Stimulated activated CD8-positive, alpha-beta memory T cell treated with anti-CD3 and anti-CD28 coated beads, Interleukin-12 subunit alpha, Interleukin-12 subunit beta, amount 100 ng/mL, for 24 hours (primary cell): ENCODE data around the gene CAPNS2.
"Not testable (repeated sequence)": the region's sequence is repeated elsewhere in the genome, so short reads cannot be mapped to it uniquely, and the experiment has no call there.

Experiments used
- DNase-seq: peaks from one replicate; pipeline ENCODE4 v3.0.0-alpha.2; 2020; ENCODE audit errors: extremely low read depth

CAPNS2 gene

GRCh38 chr16:55568207-55568606, 1.7 kb downstream of the CAPNS2 start:
- no peak for DNase-seq

- no peak for DNase-seq
Observed at GRCh38 chr16:55569025-55569424, 2.5 kb downstream of the CAPNS2 start.

GRCh38 chr16:55570159-55570558, 3.7 kb downstream of the CAPNS2 start:
- DNase-seq, result no peak

GRCh38 chr16:55571191-55571897, 4.9 kb downstream of the CAPNS2 start:
- DNase-seq, result no peak

GRCh38 chr16:55572439-55572838, 6.0 kb downstream of the CAPNS2 start:
- no peak for DNase-seq

GRCh38 chr16:55574811-55575210, 8.3 kb downstream of the CAPNS2 start:
- DNase-seq, result no peak

- no peak for DNase-seq
Observed at GRCh38 chr16:55575496-55575895, 9.0 kb downstream of the CAPNS2 start.

DNA sequence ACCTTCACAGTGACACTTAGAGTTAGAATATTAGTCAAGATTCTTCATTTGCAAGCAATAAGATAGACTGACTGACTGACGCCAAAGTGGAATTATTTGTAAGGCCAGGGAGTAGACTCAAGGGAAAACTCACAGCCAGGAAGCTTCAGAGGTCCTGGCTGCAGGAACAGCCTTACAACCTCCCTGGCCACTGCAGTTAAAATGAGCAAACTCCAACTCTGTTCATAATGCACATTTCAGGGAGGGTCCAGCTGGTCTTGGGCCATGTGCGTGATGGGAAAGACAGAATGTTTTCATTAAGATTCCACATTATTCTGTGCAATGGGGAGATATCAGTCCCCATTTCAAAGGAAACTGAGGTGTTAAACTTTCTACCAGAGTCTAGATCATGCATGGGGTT, 9.9 kb downstream of the CAPNS2 start:
- no peak for DNase-seq

GRCh38 chr16:55577887-55578286, 11.4 kb downstream of the CAPNS2 start:
- DNase-seq, result no peak

GRCh38 chr16:55585631-55586030, 19.1 kb downstream of the CAPNS2 start:
- DNase-seq, result no peak

GRCh38 chr16:55588799-55589198, 22.3 kb downstream of the CAPNS2 start:
- DNase-seq, result no peak

- no peak for DNase-seq
Observed at GRCh38 chr16:55592306-55592705, 25.8 kb downstream of the CAPNS2 start.

DNA sequence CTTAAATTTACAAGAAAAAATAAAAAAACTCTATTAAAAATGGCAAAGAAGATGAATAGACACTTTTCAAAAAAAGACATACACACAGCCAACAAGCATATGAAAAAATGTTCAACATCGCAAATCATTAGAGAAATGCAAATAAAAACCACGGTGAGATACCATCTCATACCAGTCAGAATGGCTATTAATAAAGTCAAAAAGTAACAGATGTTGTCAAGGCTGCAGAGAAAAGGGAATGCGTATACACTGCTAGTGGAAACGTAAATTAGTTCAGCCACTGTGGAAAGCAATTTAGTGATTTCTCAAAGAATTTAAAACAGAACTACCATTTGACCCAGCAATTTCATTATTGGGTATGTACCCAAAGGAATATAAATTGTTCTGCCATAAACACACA, 31.4 kb downstream of the CAPNS2 start:
- no peak for DNase-seq

DNA sequence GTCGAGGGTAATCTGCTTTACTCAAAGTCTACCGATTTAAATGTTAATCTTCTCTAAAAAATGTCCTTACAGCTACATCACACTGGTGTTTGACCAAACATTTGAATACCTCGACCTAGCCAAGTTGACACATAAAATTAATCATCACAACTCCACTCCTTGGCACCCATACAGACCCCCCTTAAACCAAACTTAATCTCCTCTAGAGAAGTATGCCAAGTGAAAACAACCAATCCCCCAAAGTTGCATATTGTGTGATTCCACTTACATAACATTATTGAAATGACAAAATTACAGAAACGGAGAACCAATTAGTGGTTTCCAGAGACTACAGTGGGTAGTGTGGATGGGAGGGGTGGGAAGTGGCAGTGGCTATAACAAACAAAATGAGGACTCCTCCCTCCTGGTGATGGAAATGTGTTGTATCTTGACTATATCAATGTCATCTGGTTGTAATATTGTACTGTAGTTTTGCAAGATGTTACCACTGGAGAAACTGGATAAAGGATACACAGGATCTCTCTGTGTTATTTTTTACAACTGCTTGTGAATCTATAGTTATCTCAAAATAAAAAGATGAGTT, 39.4 kb downstream of the CAPNS2 start:
- no peak for DNase-seq

DNA sequence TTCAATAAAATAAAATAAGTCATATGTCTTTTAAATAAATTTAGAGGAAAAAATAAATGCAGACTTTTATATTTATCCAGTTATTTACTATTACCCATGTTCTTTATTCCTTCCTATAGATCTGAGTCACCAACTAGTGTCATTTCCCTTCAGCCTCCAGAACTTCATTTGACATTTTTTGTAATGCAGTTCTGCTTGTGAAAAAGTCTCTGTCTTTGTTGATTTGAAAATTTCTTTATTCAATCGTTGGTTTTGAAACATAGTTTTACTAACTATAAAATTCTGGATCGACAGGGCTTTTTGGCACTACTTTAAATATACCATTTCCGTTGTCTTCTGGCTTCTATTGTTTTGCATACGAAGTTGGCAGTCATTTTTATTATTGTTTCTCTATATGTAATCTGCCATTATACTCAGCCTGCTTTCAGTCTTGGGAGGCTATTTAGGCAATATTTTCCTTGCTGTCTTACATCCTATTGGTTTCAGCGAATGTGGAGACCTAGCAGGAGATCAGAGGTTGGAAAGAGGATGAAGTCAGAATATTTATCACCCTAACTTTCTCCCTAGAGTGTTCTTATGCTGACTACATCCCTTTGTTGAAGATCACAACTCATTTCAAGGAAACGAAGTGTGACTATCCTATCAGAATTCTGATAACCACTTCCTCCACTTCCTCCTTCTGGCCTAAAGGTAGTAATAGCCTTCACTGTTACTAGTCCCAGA, 47.3 kb downstream of the CAPNS2 start:
- no peak for DNase-seq

DNA sequence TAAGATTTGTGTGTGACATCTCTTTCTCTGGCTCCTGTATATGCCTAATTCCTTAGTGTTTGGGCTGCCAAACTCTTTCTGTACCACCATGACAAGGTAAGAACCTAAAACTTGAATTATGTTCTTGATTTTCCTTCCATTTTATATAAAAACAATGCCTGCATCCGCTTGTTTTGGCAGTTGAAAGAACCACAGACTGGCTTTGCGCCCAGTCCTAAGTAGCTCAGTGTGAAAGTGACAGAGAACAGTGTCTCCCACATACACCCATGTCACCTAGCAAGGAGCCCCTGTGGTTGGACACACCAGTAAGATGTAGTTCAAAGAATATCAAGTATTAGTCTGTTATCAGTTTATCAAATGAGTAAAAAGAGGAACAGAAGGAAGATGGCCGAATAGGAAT, 48.6 kb downstream of the CAPNS2 start:
- no peak for DNase-seq

GRCh38 chr16:55615670-55616069, 49.2 kb downstream of the CAPNS2 start:
- not testable (repeated sequence) for DNase-seq
